Amygdala (tissue), 56 donors: ENCODE data around the gene CHST6.
"Not testable (repeated sequence)": the region's sequence is repeated elsewhere in the genome, so short reads cannot be mapped to it uniquely, and the experiment has no call there.

Source experiments
- DNase-seq, 56 donors: peaks; one replicate each; lab custom pipeline; 2025; lab: John Stamatoyannopoulos, UW

Gene CHST6

DNA sequence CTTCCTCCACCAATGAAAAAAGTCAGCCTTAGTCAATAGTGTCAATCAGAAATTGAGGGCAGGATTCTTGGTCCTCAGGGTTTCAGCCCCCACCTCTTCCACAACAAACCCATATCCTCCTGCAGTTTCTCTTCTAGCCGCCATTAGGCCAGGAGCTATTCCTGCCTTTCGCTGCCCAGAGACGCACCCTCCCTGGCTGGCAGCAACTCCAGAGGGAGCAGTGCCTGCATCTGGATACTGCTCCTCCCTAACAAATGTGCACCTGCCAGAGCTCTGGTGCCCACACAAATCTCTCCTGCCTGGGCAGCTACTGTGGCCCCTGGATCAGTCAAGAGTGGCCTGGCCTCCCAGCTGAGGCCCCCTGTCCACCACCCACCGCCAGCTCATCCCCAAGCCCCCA, 38.8 kb downstream of the CHST6 start:
- not testable (repeated sequence) for DNase-seq

DNA sequence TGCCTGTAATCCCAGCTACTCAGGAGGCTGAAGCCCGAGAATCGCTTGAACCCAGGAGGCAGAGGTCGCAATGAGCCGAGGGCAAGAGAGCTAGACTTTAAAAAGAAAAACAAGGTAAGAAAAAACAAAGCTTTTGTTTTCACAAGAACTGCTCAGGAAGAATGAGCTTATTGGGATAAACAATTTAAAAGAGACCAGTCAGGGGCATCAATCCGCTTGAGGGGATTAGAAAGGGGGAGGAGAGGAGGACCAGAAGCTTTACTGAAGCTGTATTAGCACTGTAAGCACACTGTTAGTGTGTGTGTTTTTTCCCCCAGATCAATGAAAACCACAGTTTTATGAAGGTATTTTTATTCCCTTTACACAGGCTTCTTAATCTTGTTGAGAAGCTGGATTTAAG, 39.6 kb downstream of the CHST6 start:
- no peak for DNase-seq

DNA sequence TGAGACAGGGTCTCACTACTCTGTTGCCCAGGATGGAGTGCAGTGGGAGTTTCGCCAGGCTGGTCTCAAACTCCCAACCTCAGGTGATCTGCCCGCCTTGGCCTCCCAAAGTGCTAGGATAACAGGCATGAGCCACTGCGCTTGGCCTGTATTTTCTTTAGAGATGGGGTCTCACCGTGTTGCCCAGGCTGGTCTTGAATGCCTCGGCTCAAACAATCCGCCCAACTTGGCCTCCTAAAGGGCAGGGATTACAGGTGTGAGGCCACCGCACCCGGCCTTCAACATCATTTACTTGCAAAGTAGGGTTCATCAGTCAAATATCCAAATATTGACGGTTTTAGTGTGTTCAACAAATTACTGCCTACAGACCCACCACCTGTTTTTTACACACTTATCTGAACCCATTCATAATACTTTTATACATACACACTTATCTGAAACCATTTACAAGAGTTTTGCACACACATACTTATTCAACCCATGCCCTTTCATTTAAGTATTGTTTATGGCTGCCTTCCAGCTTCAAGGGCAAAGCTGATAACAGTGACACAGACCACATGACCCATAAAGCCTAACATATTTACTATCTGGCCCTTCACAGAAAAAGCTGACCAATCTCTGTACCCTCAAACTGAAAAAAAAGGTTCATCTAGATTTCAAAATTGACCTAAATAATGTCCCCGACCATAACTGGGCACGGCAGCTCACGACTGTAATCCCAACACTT, 42.6 kb downstream of the CHST6 start:
- no peak for DNase-seq

DNA sequence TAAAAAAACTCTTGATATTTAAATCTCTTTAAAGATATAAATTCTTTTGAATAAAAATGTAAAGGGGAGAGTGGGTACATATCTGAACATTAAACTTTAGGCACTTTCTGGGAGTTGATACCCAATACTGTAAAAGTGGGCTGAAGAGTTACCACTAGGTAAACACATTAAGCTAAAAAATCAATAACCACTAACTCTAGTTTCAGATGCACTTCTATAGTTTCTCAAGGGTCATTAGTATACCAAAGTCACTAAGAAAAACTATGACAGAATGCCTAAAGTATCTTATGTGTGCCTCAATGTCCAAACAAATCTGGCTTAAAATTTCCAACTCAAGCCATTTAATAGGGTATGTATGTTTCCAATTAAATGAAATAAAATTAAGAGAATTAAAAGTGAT, 48.8 kb downstream of the CHST6 start:
- no peak for DNase-seq

DNA sequence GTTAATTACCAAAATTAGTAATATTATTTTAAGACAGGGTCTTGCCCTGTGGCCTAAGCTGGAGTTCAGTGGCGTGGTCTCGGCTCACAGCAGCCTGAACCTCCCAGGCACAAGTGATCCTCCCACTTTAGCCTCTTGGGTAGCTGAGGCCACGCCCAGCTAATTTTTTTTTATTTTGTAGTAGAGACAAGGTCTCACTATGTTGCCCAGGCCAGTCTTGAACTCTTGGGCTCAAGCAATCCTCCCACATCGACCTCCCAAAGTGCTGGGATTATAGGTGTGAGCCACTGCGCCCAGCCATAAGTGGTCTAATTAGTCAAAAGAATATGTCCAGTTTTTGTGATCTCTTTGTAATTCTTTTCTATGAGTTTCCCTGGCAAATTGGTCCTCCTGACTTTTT, 49.9 kb downstream of the CHST6 start:
- DNase-seq = no peak

DNA sequence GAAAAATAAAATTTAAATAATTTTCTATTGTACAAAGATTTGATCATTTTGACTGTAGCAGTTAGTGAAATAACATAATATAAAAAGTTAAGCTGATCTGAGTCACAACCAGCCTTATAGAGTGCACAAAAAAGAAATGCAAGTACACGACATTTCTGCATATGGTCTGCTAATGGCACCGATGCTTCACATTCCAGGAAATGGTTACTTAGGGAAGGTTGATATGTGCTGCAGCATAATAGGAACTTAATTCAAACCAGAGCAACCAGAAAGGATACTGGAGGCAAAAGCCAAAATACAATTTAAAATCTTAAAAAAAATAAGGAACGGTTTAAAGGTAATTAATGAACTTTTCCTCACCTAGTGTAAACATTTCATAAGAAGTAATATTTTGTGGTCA, 51.9 kb downstream of the CHST6 start:
- DNase-seq = no peak

DNA sequence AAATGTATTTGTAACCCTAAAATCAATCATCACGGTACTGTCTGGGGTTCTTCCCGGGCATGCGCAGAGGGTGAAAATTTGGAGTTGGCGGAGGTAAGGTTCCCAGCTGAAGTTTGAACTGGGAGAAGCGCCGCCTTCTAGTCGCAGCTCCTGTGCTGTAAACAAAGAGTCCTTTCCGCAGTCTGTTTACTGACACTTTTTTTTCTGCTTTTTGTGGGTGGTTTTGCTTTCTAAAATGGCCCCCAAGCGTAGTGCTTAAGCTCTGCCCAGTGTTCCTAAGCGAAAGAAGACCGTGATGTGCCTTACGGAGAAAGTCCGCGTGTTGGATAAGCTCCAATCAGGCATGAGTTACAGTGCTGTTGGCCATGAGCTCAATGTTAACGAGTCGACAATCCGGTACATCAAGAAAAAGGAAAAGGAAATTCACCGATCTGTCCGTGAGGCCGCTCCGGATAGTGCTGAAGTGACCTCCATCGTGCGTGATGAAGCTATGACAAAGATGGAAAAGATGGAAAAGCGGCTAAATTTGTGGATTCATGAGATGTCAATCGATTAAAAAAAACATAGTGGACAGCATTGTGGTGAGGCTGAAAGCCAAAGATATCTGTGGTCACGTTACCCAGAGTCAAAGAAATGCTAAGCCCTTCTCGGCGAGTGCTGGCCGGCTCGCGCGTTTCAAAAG, 61.4 kb downstream of the CHST6 start:
- DNase-seq = peak in 51 of 56 donors; percentile 22 to 91 (median 76)

DNA sequence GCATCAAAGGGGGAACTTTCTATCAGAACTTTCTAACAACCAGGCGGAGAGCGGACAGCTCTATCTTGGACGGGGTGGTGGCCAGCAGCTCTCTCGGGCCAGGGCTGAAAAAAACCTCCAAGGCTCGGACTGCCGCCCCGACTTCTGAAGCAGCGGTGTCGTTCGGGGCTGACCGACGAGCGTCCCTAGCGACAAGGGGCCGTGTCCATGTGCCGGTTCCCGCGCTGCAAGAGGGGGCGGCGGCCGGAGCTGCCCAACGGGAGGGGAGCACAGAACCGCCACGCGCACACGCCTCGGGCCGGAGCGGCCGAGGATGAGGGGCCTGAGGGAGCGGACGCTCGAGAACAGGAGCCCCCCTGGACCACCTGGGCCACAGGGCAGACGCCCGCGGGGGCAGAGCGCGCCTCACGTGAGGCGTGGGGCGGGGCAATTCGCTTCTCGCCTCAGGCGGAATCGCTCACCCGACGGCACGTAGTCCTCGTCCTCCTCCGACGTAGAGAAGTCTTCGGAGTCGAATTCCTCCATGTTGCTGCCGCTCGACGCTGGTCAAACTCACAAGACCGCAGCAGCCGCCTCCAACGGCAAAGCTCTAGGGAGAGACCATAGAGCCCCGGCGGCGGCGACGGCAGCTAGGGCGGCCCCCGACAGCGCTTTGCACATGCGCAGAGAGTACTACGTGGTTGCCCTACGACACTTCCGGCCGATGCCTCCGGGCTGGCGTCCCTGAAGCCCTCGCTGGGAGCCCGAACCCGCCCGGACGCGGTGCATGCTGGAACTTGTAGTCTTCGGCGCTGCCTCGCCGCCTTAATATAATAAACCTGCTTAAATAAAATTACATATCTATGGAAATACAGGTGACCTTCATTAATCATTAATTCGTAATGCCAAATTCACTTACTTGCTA, 62.2 kb downstream of the CHST6 start, which contains the start of gene CFDP1:
CFDP1 (minus strand) TSS at position 676 of the 904 bp plus-strand sequence; CDS start at position 525, 151 bp downstream.
- DNase-seq = peak; percentile 69 to 96 (median 90)

DNA sequence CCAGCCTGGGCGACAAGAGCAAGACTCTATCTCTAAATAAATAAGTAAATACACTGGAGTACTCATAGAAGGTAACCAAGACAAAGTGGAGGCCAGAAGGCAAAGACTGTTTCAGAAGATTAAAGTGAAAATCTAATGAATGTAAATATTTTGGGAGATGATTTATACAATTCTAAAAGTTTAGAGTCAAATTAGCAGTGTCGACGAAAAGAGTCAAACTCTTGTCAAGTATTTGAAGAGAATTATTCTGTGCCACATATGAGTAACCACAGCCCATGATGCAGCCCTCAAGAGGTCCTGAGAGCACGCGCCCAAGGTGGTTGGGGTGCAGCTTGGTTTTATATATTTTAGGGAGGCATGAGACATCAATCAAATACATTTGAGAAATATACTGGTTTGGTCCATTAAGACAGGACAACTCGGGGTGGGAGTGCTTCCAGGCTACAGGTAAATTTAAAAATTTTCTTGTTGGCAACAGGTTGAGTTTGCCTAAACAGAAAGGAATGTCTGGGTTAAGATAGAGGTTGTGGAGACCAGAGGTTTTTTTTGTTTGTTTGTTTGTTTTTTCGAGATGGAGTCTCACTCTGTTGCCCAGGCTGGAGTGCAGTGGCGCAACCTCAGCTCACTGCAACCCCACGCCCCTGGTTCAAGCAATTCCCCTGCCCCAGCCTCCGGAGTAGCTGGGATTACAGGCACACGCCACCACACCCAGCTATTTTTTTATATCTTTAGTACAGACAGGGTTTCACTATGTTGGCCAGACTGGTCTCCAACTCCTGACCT, 65.4 kb downstream of the CHST6 start:
- DNase-seq = no peak

DNA sequence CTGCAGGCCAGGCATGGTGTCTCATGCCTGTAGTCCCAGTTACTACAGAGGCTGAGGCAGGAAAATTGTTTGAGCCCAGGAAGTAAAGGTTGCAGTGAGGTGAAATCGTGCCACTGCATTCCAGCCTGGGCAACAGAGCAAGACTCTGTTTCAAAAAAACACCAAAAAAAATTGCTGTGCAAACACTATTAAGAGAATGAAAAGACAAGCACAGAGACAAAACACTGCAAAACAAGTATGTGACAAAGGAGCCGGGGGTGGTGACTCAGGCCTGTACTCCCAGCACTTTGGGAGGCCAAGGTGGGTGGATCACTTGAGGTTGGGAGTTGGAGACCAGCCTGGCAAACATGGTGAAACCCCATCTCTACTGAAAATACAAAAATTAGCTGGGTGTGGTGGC, 68.7 kb downstream of the CHST6 start:
- DNase-seq = not testable (repeated sequence)

DNA sequence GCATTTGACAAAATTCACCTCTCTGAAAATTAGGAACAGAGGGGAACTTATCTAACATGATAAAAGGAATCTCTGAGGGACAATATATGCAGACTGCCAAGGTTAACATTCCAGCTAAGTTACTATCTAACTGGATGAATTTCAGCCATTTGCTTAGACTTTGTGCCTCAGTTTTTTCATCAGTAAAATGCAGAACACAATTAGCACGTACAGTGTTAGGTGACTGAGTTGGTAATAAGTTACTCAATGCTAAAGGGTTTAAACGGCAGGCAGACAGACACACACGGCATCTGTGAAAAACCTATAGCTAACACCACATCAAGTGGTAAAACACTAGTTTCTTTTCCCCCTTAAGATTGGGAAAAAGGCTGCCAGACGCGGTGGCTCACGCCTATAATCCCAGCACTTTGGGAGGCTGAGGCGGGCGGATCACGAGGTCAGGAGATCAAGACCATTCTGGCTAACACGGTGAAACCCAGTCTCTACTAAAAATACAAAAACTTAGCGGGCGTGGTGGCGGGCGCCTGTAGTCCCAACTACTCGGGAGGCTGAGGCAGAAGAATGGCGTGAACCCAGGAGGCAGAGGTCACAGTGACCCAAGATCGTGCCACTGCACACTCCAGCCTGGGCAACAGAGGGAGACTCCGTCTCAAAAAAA, 71.0 kb downstream of the CHST6 start:
- not testable (repeated sequence) for DNase-seq

DNA sequence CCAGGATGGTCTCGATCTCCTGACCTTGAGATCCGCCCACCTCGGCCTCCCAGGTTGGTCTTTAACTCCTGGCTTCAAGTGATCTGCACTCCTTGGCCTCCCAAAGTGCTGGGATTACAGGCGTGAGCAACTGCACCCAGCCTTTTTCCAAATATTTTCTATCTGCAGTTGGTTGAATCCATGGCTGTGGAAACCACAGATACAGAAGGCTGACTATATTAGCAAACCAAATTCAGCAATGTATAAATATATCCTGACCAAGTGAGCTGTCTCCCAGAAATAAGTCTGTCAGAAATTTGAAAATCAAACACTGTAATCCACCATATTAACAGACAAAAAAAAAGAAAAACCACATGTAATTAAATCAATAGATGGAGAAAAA, 71.5 kb downstream of the CHST6 start:
- DNase-seq = no peak
